Effector CD4-positive, alpha-beta T cell (primary cell): ENCODE data around the gene SBDS.
A peak's percentile ranks its signal among the peaks of the same experiment; 100 is the strongest.
"Not testable (repeated sequence)": the region's sequence is repeated elsewhere in the genome, so short reads cannot be mapped to it uniquely, and the experiment has no call there.

Source experiments
- DNase-seq: peaks from one replicate; pipeline ENCODE4 v3.0.0-alpha.2; 2020
- total RNA-seq: gene quantifications from one replicate; lab custom pipeline; 2026; lab: John Stamatoyannopoulos, UW

The SBDS gene
- 489 reads per million, percentile 98 among the genes with 10 or more reads in this experiment for total RNA-seq

- peak; percentile 87 for DNase-seq
Observed at GRCh38 chr7:66995050-66995776, at the start of gene SBDS. SBDS (minus strand) TSS chr7:66995586; CDS start chr7:66995417, 169 bp downstream.

GRCh38 chr7:67043559-67043930 is 48.2 kb upstream of the SBDS start:
- DNase-seq = not testable (repeated sequence)

DNA sequence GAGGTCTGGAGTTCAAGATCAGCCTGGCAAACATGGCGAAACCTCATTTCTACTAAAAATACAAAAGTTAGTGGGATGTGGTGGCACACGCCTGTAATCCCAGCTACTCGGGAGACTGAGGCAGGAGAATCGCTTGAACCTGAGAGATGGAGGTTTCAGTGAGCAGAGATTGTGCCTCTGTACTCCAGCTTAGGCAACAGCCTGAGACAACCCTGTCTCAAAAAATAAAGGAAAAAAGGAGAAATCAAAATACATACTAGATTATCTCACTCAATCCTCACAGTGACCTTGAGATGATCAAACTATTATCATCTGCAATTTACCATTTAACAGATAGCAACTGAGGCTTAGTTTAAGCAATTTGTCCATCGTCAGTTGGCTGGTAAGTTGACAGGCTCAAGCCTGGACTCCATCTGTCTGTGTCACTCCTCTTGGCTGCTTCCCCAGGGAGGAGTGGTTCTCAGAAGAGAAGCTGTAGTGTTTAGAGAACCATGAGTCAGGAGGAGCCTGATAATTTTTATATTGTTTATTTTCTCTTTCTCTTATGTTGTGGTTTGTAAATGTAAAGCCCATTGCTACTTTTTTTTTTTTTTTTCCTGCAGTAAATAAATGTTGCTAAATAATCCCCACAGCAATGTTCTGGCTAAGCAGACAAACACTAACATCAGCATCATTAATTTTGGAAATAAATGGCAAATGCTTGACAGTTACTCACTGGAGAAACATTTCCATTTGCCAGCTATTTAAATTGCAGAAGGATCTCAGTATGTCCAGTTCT is 47.6 kb upstream of the SBDS start:
- DNase-seq = not testable (repeated sequence)

- not testable (repeated sequence) for DNase-seq
Observed at GRCh38 chr7:67040832-67041231, 45.4 kb upstream of the SBDS start.

- DNase-seq = not testable (repeated sequence)
Observed at GRCh38 chr7:67036432-67037395, 41.3 kb upstream of the SBDS start.

DNA sequence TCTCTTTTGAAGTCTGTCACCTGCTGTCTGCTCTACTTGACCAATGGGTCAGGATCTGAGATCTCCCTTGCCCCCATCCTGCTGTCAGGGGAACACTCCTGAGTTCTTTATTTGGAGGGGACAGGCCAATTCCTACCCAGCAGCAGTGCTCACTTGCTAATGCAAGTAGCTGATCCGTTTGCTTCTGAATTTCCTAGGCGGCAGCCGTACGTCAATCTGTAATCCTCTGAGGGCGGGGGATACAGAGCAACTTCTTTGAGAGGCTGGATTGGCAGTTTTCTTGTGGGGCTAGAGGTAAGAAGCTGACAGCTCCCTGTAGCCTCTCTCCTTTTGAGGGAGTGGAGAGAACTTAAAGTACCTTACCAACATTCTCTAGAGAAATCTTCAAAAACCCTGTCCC is 37.9 kb upstream of the SBDS start:
- DNase-seq = no peak

DNA sequence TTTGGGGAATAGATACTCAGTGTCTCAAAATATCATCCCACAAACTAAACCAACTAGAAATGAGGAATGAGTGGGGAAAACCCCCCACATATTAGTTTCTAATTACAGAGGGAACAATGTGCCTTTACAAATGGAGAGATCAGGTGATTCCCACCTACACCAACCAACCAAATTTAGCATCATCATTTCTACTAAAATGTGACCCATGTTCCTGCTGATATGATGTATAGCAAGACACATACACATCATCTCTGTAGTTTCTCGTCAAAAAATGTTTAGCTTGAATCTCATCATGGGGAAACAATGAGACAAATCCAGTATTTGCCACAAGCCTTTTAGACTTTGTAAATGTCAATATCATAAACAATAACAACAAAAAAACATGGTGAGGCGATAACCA is 36.3 kb upstream of the SBDS start:
- not testable (repeated sequence) for DNase-seq

- not testable (repeated sequence) for DNase-seq
Observed at GRCh38 chr7:67025459-67025858, 30.1 kb upstream of the SBDS start.

DNA sequence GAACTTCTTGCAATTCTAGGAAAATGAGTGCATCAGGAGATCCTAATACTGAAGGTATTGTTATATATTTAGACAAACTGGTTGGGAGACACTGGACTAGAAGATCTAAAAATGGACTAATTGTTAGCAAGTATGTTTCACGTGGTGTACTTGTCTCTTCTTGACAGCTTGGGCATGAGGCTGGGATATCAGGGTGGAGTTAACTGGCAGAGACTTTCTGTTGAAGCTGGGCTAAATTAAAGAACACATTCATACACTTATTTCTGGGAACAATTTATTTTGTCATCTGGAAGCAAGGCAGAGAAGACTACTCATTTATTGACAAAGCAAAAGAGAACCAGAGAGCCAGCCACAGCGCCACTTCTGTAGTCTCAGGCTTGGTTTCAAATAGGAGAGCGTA is 27.1 kb upstream of the SBDS start:
- no peak for DNase-seq

GRCh38 chr7:67021260-67021659 is 25.9 kb upstream of the SBDS start:
- no peak for DNase-seq

GRCh38 chr7:67019562-67020390 is 24.4 kb upstream of the SBDS start:
- DNase-seq = no peak

DNA sequence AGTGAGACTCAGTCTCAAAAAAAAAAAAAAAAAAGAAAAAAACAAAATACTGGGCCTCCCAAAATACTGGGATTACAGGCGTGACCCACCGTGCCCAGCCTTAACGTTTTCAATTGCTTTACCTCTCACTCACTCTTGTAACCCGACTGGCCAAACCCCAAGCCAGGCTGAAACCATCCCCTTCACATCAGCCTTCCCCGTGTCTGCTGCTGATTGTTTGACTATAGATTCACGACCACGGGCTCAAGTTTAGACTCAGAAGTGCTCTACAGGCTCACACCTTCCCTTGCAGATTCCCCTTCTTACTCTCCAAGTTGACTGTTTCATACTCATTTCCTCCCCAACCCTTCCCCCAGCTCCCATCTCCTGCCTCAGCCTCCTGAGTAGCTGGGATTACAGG is 23.6 kb upstream of the SBDS start:
- no peak for DNase-seq

GRCh38 chr7:67017971-67018370 is 22.6 kb upstream of the SBDS start:
- not testable (repeated sequence) for DNase-seq

- DNase-seq = not testable (repeated sequence)
Observed at GRCh38 chr7:67014076-67014622, 18.8 kb upstream of the SBDS start.

- DNase-seq = not testable (repeated sequence)
Observed at GRCh38 chr7:67009677-67010076, 14.3 kb upstream of the SBDS start.

DNA sequence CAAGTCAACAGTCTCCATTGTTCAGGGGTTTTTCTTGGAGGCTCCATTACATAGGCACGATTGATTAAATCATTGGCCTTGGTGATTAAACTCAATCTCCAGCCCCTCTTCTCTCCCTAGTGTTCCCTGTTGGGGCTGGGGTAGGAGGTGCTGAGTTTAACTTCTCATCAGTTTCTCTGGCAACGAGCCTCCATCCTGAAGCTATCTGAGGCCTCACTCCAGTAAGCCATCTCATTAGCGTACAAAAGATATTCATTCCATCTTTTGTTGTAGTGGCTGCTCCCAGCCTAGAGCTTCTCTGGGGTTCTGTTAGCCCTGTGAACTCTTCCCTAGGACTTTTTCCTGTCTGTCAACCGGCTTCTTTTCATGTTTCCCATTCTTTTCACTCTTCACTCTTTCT is 12.9 kb upstream of the SBDS start:
- DNase-seq = no peak

- no peak for DNase-seq
Observed at GRCh38 chr7:67006965-67007364, 11.6 kb upstream of the SBDS start.

DNA sequence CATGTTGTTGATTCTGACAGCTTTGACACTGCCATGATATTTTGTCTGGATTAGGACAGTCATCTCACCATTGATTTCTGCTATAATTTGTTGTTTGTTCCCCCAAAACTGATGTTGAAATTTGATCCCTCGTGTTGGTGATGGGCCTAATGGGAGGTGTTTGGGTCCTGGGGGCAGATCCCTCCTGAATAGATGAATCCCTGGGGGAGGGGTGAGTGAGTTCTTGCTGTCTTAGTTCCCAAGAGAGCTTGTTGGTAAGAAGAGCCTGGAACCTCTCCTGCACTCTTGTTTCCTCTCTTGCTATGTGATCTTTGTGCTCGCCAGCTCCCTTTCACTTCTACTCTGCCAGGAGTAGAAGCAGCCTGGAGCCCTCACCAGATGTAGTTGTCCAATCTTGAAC is 8.8 kb upstream of the SBDS start:
- DNase-seq = not testable (repeated sequence)

DNA sequence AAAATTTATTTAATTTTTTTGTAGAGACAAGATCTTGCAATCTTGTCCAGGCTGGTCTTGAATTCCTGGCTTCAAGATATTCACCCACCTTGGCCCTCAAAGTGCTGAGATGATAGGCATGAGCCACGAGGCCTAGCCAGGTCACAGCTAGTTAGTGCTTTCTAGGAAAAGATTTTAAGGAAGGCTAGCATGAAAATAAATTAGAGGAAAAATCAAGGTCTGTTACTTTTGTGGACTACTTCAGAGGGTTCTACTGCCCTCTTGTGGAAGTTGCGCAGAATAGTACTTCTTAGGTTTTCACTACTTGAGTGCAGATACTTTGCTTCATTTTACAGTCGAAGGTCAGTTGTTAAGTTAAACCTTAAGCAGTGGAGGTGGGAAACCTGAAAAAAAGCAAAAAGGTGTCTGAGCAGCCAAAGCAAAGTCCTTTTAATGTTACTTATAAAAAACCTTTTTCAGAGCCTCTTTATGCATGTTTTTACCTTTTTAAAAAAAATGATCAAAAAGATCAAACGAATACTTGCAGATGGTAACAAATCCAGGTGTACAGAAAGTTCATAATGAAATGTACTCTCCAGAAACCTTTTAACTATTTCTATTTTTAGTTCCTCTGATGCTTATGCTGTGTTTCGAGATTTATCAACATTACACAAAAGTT is 5.3 kb upstream of the SBDS start:
- DNase-seq = not testable (repeated sequence)

- DNase-seq = peak; percentile 97
Observed at GRCh38 chr7:66996444-66997191, 1.2 kb upstream of the SBDS start, which contains the start of gene TYW1. TYW1 (plus strand) TSS chr7:66996833; CDS start chr7:66996979, 146 bp downstream.
